Endometrium (tissue), 2 donors: ENCODE results near the gene PADI6.
"Not testable (repeated sequence)": the region's sequence is repeated elsewhere in the genome, so short reads cannot be mapped to it uniquely, and the experiment has no call there.

Source experiments
- FAIRE-seq: peaks from 2 replicates; lab custom pipeline; 2012; peaks lifted over from hg19 to GRCh38; lab: Jason Lieb, UNC
- donor health status: control.
- donor health status: control.

PADI6 gene

DNA sequence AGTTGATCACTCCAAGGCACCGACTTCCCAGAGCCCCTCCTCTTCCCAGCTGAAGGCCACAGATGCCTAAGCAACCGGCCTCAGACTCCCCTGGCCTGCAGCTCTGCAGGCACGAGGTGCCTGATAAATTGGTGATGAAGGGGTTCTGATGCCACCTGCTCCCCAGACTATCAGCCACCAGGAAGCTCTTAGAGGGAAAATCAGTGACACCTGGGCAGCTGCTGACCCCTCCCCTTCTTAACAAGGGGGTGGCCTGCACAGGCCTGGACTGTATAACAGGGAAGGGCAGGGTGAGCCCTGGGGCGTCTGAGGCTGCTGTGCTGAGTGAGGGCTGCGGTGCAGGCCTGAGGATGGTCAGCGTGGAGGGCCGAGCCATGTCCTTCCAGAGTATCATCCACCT is at the start of gene PADI6:
PADI6 (plus strand) TSS at position 301 of the 400 bp plus-strand sequence; CDS start at position 351, 50 bp downstream.
- no peak for FAIRE-seq

- peak; percentile 15 for FAIRE-seq
Observed at GRCh38 chr1:17328855-17329254, 43.1 kb upstream of the PADI6 start.

DNA sequence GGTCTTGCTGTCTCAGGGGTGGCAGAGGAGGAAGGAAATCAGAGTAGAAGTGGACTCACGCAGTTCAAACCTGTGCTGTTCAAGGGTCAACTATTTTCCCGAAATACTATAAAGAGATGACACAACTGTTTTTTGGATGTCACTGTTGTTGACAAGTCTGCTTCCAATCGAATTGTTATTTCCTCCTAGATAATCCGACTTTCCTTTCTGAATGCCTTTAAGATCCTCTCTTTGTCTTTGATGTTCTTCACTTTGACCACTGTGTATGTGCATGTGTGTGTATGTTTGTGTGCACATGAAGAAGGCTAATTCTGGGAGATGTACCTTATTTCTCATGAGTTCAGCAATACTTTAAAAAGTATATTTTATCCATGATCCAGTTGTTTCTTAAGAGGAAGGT is 42.4 kb upstream of the PADI6 start:
- FAIRE-seq: no peak

DNA sequence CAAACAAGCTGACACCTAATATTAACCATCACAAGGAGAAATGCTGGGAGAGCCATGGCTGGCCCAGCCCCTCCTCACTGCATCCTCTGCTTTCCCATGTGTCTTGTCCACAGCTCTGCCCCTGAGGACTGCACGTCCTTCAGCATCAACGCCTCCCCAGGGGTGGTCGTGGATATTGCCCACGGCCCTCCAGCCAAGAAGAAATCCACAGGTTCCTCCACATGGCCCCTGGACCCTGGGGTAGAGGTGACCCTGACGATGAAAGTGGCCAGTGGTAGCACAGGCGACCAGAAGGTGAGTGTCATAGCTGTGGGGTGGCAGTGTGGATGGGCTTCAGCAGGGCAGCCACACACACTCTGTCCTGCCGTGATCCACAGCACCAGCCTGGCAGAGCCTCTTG is 41.1 kb upstream of the PADI6 start:
- FAIRE-seq: no peak

GRCh38 chr1:17333081-17333480 is 38.9 kb upstream of the PADI6 start:
- no peak for FAIRE-seq

GRCh38 chr1:17335821-17336710 is 35.9 kb upstream of the PADI6 start:
- no peak for FAIRE-seq

DNA sequence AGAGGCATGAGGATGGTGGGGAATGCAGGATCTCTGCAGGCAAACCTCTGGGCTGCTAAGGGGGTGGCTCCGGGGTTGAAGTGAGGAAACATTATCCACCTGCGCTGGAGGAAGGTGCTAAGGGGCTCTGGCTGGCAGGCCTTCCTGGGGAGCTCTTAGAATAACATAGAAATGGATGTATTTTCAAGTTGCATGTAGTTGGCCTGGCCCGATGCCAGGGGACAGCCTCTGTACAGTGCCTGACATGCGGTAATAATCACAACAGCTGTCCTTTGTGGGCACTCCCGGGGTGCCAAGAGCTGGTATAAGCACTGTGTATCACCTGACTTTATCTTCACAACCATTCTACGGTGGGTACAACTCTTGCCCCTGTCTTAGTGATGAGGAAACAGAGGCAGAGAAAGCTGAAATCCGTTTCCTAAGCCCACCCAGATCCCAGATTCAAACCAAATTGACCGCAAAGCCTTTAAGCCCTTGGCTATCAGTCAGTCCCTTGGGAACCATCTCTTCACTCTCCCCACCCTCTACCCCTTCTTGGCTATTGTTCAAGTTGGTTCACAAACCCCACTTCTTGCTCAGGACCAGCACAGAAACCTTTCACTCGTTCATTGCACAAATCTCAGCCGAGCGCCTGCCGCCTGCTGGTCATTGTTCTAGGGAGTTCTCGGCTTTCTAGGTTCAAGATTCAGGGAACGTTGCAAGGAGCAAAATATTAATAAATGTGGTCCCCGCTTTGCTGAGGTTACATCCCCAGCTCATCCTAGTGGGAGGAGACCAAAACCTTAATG is 33.1 kb upstream of the PADI6 start:
- no peak for FAIRE-seq

GRCh38 chr1:17339521-17339920 is 32.5 kb upstream of the PADI6 start:
- no peak for FAIRE-seq

DNA sequence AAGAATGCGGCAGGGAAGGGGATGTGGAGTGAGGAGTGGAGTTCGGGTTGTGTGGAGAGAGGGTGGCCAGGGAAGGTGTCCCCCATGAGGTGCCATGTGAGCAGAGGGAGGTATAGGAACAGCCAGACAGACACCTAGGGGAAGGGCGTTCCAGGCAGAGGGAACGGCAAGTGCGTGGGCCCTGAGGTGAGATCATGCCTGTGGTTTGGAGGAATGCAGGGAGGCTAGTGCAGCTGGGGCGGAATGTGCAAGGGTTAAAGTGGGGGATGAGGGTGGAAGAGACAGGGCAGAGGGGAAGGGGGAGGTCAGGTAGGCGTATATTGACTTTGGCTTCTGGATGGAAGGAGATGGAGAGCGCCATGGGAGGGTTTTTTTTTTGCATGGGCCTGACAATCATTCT is 31.6 kb upstream of the PADI6 start:
- FAIRE-seq: no peak

DNA sequence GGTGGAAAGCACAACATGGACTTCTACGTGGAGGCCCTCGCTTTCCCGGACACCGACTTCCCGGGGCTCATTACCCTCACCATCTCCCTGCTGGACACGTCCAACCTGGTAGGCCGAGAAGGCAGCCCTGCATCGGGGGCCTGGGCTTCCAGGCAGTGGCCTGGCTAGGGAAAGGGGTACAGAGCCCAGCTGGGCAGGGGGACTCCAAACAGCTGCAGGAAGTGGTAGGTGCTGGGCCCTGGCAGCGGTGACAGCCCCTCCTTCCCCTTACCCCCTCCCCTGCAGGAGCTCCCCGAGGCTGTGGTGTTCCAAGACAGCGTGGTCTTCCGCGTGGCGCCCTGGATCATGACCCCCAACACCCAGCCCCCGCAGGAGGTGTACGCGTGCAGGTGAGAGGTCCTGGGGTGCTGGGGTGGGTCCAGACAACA is 30.0 kb upstream of the PADI6 start:
- no peak for FAIRE-seq

- FAIRE-seq: not testable (repeated sequence)
Observed at GRCh38 chr1:17345506-17345905, 26.5 kb upstream of the PADI6 start.

- no peak for FAIRE-seq
Observed at GRCh38 chr1:17346046-17346789, 25.8 kb upstream of the PADI6 start.

- no peak for FAIRE-seq
Observed at GRCh38 chr1:17347769-17348592, 24.0 kb upstream of the PADI6 start.

DNA sequence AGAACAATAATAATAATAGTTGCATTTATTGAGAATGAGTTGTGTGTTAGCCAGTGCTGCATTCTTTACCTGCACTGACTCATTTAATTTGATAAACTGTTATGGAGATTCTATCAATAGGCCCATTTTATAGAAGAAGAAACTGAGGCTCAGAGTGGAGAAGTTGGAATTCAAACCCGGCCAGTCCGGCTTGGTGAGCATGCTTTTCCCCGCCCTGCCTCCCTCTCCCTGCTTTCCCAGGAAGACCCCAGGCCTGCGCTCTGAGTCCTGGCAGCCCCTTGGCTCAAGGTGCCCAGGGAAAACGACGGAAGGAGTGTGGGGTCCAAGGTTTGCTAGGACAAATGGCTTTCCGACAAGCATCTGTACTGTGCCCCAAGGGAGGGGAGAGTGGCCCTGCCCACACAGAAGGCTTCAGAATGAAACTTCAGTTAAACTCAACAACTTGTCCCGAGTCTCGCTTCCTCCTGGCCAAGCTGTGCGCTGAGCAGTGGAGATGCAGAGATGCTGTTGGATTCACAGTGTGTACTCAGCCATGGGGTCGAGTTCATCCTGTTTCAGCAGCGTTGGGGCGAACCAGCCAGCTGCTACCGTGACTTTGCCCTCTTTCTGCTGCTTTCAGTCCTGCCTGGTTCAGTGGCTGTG is 23.3 kb upstream of the PADI6 start:
- FAIRE-seq: no peak

- FAIRE-seq: no peak
Observed at GRCh38 chr1:17350083-17350482, 21.9 kb upstream of the PADI6 start.

DNA sequence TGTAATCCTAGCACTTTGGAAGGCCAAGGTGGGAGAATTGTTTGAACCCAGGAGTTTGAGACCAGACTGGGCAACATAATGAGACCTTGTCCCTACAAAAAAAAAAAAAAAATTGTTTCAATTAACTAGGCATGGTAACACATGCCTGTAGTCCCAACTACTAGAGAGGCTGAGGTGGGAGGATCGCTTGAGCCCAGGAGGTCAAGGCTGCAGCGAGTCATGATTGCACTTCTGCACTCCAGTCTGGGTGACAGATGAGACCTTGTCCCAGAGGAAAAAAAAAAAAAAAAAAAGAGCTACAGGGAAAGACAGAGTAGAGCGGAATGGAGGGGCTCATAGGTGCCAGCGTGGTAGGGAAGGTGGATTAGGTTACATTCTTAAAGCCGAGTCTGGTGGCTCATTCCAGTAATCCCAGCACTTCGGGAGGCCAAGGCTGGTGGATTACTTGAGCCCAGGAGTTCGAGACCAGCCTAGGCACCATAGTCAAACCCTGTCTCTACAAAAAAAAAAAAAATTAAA is 21.0 kb upstream of the PADI6 start:
- FAIRE-seq: no peak

GRCh38 chr1:17351598-17352324 is 20.2 kb upstream of the PADI6 start:
- FAIRE-seq: no peak

- no peak for FAIRE-seq
Observed at GRCh38 chr1:17352419-17352909, 19.5 kb upstream of the PADI6 start.

GRCh38 chr1:17355898-17356297 is 16.1 kb upstream of the PADI6 start:
- no peak for FAIRE-seq
